ENCODE results near the gene AFAP1.

DNA sequence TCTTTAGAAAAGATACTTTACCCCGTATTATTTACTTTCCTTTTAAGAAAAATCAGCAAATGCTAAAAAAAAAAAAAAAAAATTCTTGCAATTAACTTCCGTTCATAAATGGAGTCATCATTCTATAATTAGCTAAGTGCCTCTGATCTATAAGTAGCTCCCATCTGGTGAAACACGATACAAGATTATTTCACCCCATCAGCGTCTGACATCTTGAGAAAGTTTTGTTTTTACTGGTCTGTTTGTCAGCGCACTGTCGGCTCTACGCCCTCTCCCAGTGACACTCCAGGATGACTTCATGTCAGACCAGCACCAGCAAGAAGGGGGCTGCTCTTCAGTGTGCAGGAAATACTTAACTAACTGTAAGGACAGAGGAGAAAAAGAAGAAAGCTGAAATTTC, 108.3 kb downstream of the AFAP1 start:
- TF ChIP-seq, protein P1, sequence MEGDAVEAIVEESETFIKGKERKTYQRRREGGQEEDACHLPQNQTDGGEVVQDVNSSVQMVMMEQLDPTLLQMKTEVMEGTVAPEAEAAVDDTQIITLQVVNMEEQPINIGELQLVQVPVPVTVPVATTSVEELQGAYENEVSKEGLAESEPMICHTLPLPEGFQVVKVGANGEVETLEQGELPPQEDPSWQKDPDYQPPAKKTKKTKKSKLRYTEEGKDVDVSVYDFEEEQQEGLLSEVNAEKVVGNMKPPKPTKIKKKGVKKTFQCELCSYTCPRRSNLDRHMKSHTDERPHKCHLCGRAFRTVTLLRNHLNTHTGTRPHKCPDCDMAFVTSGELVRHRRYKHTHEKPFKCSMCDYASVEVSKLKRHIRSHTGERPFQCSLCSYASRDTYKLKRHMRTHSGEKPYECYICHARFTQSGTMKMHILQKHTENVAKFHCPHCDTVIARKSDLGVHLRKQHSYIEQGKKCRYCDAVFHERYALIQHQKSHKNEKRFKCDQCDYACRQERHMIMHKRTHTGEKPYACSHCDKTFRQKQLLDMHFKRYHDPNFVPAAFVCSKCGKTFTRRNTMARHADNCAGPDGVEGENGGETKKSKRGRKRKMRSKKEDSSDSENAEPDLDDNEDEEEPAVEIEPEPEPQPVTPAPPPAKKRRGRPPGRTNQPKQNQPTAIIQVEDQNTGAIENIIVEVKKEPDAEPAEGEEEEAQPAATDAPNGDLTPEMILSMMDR (IDR thresholded peaks at IDR 0.05): no peak
- TF ChIP-seq POLR2A (IDR thresholded peaks at IDR 0.05): no peak
